Hepatocyte (in vitro differentiated cells): ENCODE results near the gene UMAD1.

ENCODE experiments used
- EZH2 ChIP-seq: fragments of 200-600 bp; sonication (generic); IDR thresholded peaks from 2 replicates; pipeline ENCODE4 v1.6.1; 2016; ENCODE audit warnings: antibody characterized with exemption, mild to moderate bottlenecking, borderline replicate concordance
- EZH2phosphoT487 ChIP-seq: fragments of 200-600 bp; sonication (generic); IDR thresholded peaks from one replicate; pipeline ENCODE4 v1.6.1; 2018; ENCODE audit warnings: antibody characterized with exemption, mild to moderate bottlenecking, low read depth, moderate library complexity; ENCODE audit not compliant: unreplicated experiment, severe bottlenecking
- TF ChIP-seq, protein P1 (sequence below): fragments of 200-600 bp; sonication (generic); IDR thresholded peaks from 2 replicates; pipeline ENCODE4 v1.5.1; 2016; ENCODE audit warnings: antibody characterized with exemption, mild to moderate bottlenecking; ENCODE audit not compliant: poor library complexity

DNA sequence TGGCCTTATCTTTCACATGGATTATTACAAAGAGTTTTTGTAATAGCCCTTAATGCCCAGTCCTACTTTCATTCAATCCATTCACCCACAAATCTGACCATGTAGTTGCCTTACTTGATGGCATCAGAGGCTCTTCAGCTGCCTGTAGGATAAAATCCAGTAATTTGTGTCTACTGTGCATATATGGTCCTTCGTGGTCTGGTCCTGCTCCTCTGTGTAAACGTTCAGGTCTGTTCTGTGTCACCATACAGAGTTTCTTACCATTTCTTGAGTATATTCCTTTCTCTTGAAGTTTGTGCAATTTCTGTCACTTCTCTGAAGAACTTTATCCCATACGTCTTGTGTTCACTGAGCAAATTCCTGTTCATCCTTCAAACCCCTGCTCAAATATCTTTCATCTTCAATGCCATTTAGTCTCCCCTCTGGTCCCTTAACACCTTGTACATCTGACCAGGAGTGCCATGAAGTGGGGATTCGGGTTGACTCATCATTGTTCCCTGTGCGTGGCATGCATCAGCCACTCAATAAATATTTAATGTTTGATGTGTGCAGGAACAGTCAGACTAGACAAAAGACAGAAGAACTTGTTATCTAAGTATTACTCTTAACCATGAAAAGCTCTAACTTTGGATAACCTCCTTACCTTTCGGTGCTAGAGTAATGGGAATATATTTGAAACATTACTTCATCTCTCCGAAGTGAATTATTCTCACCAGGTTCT lies 176.4 kb downstream of the UMAD1 start:
- TF ChIP-seq, protein P1, sequence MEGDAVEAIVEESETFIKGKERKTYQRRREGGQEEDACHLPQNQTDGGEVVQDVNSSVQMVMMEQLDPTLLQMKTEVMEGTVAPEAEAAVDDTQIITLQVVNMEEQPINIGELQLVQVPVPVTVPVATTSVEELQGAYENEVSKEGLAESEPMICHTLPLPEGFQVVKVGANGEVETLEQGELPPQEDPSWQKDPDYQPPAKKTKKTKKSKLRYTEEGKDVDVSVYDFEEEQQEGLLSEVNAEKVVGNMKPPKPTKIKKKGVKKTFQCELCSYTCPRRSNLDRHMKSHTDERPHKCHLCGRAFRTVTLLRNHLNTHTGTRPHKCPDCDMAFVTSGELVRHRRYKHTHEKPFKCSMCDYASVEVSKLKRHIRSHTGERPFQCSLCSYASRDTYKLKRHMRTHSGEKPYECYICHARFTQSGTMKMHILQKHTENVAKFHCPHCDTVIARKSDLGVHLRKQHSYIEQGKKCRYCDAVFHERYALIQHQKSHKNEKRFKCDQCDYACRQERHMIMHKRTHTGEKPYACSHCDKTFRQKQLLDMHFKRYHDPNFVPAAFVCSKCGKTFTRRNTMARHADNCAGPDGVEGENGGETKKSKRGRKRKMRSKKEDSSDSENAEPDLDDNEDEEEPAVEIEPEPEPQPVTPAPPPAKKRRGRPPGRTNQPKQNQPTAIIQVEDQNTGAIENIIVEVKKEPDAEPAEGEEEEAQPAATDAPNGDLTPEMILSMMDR: no peak
- TF ChIP-seq EZH2 (no peak), EZH2phosphoT487 (no peak)
